K562 (cell line): ENCODE measurements around the gene NABP1. TPM values are rescaled to one million over a fixed set of nuclear protein-coding genes. Genes with fewer than 3 reads are reported as not detected.

ENCODE experiments used
- ATAC-seq: fragments of 200-7000 bp; cut with Tn5 transposase; 3 replicates; pipeline ENCODE4 v1.9.1; 2020; ENCODE audit warnings: moderate library complexity
- BruUV-seq: library from RNA; stranded (reverse); fragments of 400-500 nt; replicated peaks from 2 replicates; lab custom pipeline; 2021; lab: Mats Ljungman, UMichigan
- CTCF ChIA-PET: fragments of 300-600 bp; formaldehyde crosslinking; extraction: SDS; loops from one replicate; lab custom pipeline; 2021; ENCODE audit warnings: low intra/inter-chr PET ratio; lab: Yijun Ruan, JAX
- POLR2A ChIA-PET: fragments of 300-600, 350-650 bp; sonication (Branson Sonifier 250); formaldehyde crosslinking; extraction: SDS; loops from one replicate; lab custom pipeline; 2021; ENCODE audit warnings: antibody characterized with exemption, inconsistent platforms; lab: Yijun Ruan, JAX
- DNase-seq, 4 experiments: peaks; one replicate each; pipeline versions ENCODE4 v3.0.0 to v3.0.0-alpha.2; 2011 to 2018; ENCODE audit warnings: low spot score in 3 of 4, mixed read lengths in 3 of 4; ENCODE audit errors: extremely low read depth in 1 of 4
- FAIRE-seq: peaks from 2 replicates; lab custom pipeline; 2011; peaks lifted over from hg19 to GRCh38; lab: Jason Lieb, UNC
- H2AFZ ChIP-seq: 2 replicates; pipeline ENCODE4 v1.6.0; 2011; ENCODE audit warnings: low read depth, low read length, control low read depth, inconsistent platforms
- H3K27ac ChIP-seq: fragments of 200-600 bp; 3 replicates; pipeline ENCODE4 v1.8.0; 2011; ENCODE audit warnings: low read depth, mild to moderate bottlenecking, control low read depth, inconsistent platforms, low read length, moderate library complexity, mixed read lengths; ENCODE audit errors: extremely low read depth
- H3K27me3 ChIP-seq, 2 experiments: fragments of 300-600 bp in 1 of 2; 2 replicates in 1 of 2; 3 replicates in 1 of 2; pipeline versions ENCODE4 v1.6.0 to v1.8.0; 2011; ENCODE audit warnings: inconsistent platforms in 2 of 2, low read length in 2 of 2, mild to moderate bottlenecking in 1 of 2, mixed read lengths in 1 of 2, moderate library complexity in 1 of 2; ENCODE audit not compliant: control insufficient read depth in 2 of 2, insufficient read depth in 2 of 2
- H3K36me3 ChIP-seq: fragments of 300-600 bp; 3 replicates; pipeline ENCODE4 v1.8.0; 2011; ENCODE audit warnings: mild to moderate bottlenecking, low read length, inconsistent platforms; ENCODE audit not compliant: control insufficient read depth, insufficient read depth
- H3K4me1 ChIP-seq, 2 experiments: fragments of 200-600 bp in 1 of 2; replicated peaks in 1 of 2; 2 replicates in 1 of 2; 3 replicates in 1 of 2; pipeline versions ENCODE4 v1.5.1 to v1.8.0; 2011; ENCODE audit warnings: inconsistent platforms in 2 of 2, low read length in 2 of 2, mild to moderate bottlenecking in 1 of 2, mixed read lengths in 1 of 2, moderate library complexity in 1 of 2; ENCODE audit not compliant: control insufficient read depth in 2 of 2, insufficient read depth in 2 of 2
- H3K4me2 ChIP-seq: 2 replicates; pipeline ENCODE4 v1.6.1; 2011; ENCODE audit warnings: low read length, control low read depth, inconsistent platforms, mixed read lengths; ENCODE audit not compliant: insufficient read depth
- H3K4me3 ChIP-seq: fragments of 200-600 bp; sonication (generic), shearing (Covaris generic); 2 replicates; pipeline ENCODE4 v1.5.1; 2016; ENCODE audit warnings: control low read depth, inconsistent platforms
- H3K79me2 ChIP-seq: fragments of 200-600 bp; 3 replicates; pipeline ENCODE4 v1.8.0; 2011; ENCODE audit warnings: low read length, inconsistent platforms; ENCODE audit not compliant: control insufficient read depth, insufficient read depth
- H3K9ac ChIP-seq, 2 experiments: 2 replicates each; pipeline versions ENCODE4 v1.6.0 to v1.6.1; 2011; ENCODE audit warnings: low read depth in 2 of 2, low read length in 2 of 2, control low read depth in 1 of 2, inconsistent platforms in 1 of 2, mild to moderate bottlenecking in 1 of 2, mixed read lengths in 1 of 2; ENCODE audit not compliant: insufficient read depth in 1 of 2
- H3K9me1 ChIP-seq: one replicate; pipeline ENCODE4 v1.6.0; 2011; ENCODE audit warnings: inconsistent platforms, mild to moderate bottlenecking, low read length, moderate library complexity; ENCODE audit not compliant: control insufficient read depth, insufficient read depth
- H3K9me3 ChIP-seq: replicated peaks from 2 replicates; pipeline ENCODE4 v1.5.1; 2011; ENCODE audit warnings: low read depth, low read length, inconsistent platforms; ENCODE audit not compliant: control insufficient read depth, insufficient read depth
- H4K20me1 ChIP-seq: replicated peaks from 2 replicates; pipeline ENCODE4 v1.6.1; 2011; ENCODE audit warnings: low read length, inconsistent platforms, mixed read lengths; ENCODE audit not compliant: control insufficient read depth, insufficient read depth
- EGR1 ChIP-seq: fragments of 450-650 bp; conservative IDR thresholded peaks from 2 replicates; pipeline ENCODE4 v1.6.1; 2017; ENCODE audit warnings: mild to moderate bottlenecking
- ETV1 ChIP-seq: fragments of 450-650 bp; conservative IDR thresholded peaks from 2 replicates; pipeline ENCODE4 v1.6.1; 2016; ENCODE audit warnings: missing genetic modification characterization, control low read depth, low read depth, missing compliant biosample characterization
- FOXJ3 ChIP-seq: sonication (generic); formaldehyde crosslinking; IDR thresholded peaks from 2 replicates; pipeline ENCODE4 v1.4.0; 2020; ENCODE audit warnings: mild to moderate bottlenecking, missing genetic modification reagents
- KAT8 ChIP-seq: fragments of 450-650 bp; IDR thresholded peaks from 2 replicates; pipeline ENCODE4 v1.6.1; 2016; ENCODE audit warnings: low read depth, mild to moderate bottlenecking
- NBN ChIP-seq: fragments of 450-650 bp; IDR thresholded peaks from 2 replicates; pipeline ENCODE4 v1.6.1; 2016; ENCODE audit warnings: low read depth, mild to moderate bottlenecking
- POLR2H ChIP-seq: IDR thresholded peaks from 2 replicates; pipeline ENCODE4 v1.6.1; 2016; ENCODE audit warnings: missing genetic modification characterization, low read depth, mild to moderate bottlenecking, control low read depth, missing compliant biosample characterization, moderate library complexity
- ZC3H8 ChIP-seq: fragments of 450-650 bp; IDR thresholded peaks from 2 replicates; pipeline ENCODE4 v1.6.1; 2017
- ZNF24 ChIP-seq: fragments of 450-650 bp; IDR thresholded peaks from 2 replicates; pipeline ENCODE4 v1.6.1; 2016
- ZNF347 ChIP-seq: fragments of 450-650 bp; formaldehyde crosslinking; IDR thresholded peaks from 2 replicates; pipeline ENCODE4 v1.4.0; 2020; ENCODE audit warnings: low read depth, mild to moderate bottlenecking, moderate library complexity
- ZNF57 ChIP-seq: fragments of 450-650 bp; formaldehyde crosslinking; IDR thresholded peaks from 2 replicates; pipeline ENCODE4 v1.4.0; 2020; ENCODE audit warnings: mild to moderate bottlenecking, moderate library complexity
- WGBS: fragments of 100-300 bp; shearing (Covaris generic); methylation state at CpG from one replicate; pipeline ENCODE4 v1.1.6; 2016; ENCODE audit warnings: low coverage, mixed read lengths; ENCODE audit not compliant: insufficient coverage; ENCODE audit errors: missing lambda C conversion rate; 5-methylcytosine and 5-hydroxymethylcytosine counted together
- in situ Hi-C: fragments of 300-500 bp; cut with MboI; formaldehyde crosslinking; loops from 4 replicates; pipeline ENCODE4 v1.15.0; 2018; ENCODE audit warnings: inconsistent platforms, mixed read lengths
- intact Hi-C: fragments of 100-400 bp; cut with micrococcal nuclease; formaldehyde crosslinking; loops from 2 replicates; pipeline ENCODE4 v1.14.2; 2022
- polyA plus RNA-seq, 8 experiments: library from polyadenylated mRNA; depleted of rRNA in 4 of 8; stranded (reverse) in 5 of 8; unstranded in 3 of 8; fragments of >200 nt; fragmentation: Nextera tagmentation in 2 of 8; fragmentation: Illumina TruSeq in 1 of 8; extraction: Ambion mirVana in 2 of 8; extraction: Trizol in 1 of 8; gene quantifications; 2 replicates each; pipeline versions ENCODE4 v1.2.1 to v1.2.3, GENCODE V29; 2011 to 2014; ENCODE audit warnings: inconsistent platforms in 1 of 8, missing spikeins in 1 of 8
- total RNA-seq, 7 experiments: library from RNA; depleted of rRNA in 6 of 7; stranded (reverse); fragments of >200 nt in 6 of 7; fragmentation: Illumina TruSeq in 2 of 7; extraction: Trizol in 2 of 7; gene quantifications; 2 replicates each; pipeline versions ENCODE4 v1.2.1 to v1.2.3, GENCODE V29; 2011 to 2021; ENCODE audit warnings: low replicate concordance in 1 of 7
- TF ChIP-seq, protein P1 (sequence below): sonication (generic); formaldehyde crosslinking; IDR thresholded peaks from 2 replicates; pipeline ENCODE4 v1.8.1; 2023; ENCODE audit warnings: missing genetic modification reagents, mild to moderate bottlenecking, borderline replicate concordance

NABP1 gene
- total and polyA plus RNA-seq, 9 of the 15 experiments (the other 6 are each of a cell fraction or from before 2014, with no cell fraction given): 12.8 to 44.0 (median 20.2) TPM

DNA sequence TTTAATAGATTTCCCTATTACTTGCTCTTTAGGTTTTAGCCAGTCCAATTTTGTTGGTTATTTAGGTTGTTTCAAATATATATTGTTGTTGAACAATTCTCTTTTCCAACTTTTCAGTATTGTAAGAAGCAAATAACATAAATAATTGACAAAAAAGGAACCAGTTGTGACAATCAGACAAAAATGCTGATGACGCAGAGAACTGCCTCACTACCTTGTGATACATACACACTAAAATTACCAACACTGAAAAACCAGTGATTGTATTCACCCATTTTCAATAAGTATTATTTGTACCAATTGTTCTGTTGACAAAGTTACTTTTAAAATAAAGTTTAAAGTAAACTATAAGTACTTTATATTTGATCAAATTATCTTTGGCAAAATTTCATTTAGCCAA, 43.1 kb upstream of the NABP1 start:
- intact Hi-C loops: loop anchor here (5.0 kb wide), 1 partner anchor 37 kb away; no protein-coding TSS in a partner anchor
- peak overlapping the region; percentile 3; the same call in 1 of the 2 replicates for H3K4me2 ChIP-seq

DNA sequence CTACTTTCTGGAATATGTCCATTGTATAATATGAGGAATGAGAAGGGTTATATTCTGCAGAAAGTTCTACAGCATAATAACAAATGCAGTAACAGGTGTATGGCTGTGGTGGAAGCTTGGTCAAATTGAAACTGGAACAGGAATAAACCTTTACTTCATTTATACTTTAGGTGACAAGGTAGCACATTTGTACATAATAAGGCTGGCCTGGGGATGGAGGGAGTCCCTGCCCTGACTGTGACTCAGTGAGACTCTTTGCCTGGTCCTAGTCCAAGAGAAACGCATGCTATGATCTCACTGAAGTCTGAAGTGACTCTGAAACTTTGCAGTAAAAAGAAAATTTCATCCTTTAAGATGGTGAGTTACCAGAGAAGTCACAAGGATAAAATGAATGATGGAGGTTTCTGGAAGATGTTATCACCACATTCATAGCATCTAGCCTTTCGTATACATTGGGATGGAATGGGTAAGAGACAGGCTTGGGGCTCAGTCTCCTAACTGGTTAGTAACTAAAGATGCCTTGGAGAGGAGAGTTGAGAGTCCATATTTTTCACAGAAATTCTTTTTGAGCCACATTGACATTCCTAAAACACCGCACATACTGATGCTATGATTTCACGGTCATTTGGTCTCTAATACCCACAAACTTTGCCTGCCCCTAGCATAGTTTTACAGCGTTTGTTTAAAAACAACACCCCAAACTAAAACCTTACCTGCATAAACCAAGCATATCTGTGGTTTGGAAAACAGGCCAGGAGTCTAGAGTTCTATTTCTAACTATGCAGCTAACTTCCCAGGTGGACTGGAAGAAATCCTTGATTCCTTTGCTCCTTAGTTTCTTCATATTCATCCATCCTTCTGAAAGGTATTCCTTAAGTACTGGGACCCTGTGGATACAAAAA, 42.4 kb upstream of the NABP1 start:
- CTCF ChIA-PET: no interaction called here
- in situ Hi-C loops (loop anchor here (5.0 kb wide), 1 partner anchor 68 kb away; no protein-coding TSS in a partner anchor), intact Hi-C loops (loop anchor here (2.0 to 5.0 kb wide), 2 partner anchors 38 to 41 kb away; no protein-coding TSS in a partner anchor)
- H4K20me1 ChIP-seq: no peaks in the 10 kb centered on the region
- no peak for ATAC-seq
- DNase-seq: no peak
- H3K9ac ChIP-seq: peak overlapping the region in 1 of 2 experiments; percentile 71; a peak in 2 of 4 replicates
- no peaks in the 10 kb centered on the region for H3K27me3 ChIP-seq
- H3K79me2 ChIP-seq: 0 out of 3 replicates have a peak, but pooled peaks cover 3% of the 10 kb centered on the region
- H3K36me3 ChIP-seq: no peaks in the 10 kb centered on the region
- peak overlapping the region; percentile 10; the same call in 1 of the 3 replicates for H3K27ac ChIP-seq
- H3K9me3 ChIP-seq: no peaks in the 10 kb centered on the region
- peaks cover 0 to 32% of the 10 kb centered on the region in 2 experiments; a peak in 4 of 5 replicates for H3K4me1 ChIP-seq
- no peaks in the 10 kb centered on the region for H3K9me1 ChIP-seq
- 56% methylated on average over 4 of the region's 5 CpGs for WGBS
- FAIRE-seq: no peak
- H3K4me2 ChIP-seq: peak overlapping the region; percentile 35
- BruUV-seq: no TSS peak
- POLR2A ChIA-PET: no interaction called here
- H3K4me3 ChIP-seq: no peak overlapping the region
- H2AFZ ChIP-seq: peak overlapping the region; percentile 82
- no peak for TF ChIP-seq POLR2H (tag)
- no peak for TF ChIP-seq ZNF57 (CRISPR knock-in tag)
- TF ChIP-seq ETV1 (tag): no peak
- TF ChIP-seq ZNF24: 0 out of 2 replicates have a peak, but pooled peaks have one; percentile 31
- no peak for TF ChIP-seq EGR1
- TF ChIP-seq, protein P1, sequence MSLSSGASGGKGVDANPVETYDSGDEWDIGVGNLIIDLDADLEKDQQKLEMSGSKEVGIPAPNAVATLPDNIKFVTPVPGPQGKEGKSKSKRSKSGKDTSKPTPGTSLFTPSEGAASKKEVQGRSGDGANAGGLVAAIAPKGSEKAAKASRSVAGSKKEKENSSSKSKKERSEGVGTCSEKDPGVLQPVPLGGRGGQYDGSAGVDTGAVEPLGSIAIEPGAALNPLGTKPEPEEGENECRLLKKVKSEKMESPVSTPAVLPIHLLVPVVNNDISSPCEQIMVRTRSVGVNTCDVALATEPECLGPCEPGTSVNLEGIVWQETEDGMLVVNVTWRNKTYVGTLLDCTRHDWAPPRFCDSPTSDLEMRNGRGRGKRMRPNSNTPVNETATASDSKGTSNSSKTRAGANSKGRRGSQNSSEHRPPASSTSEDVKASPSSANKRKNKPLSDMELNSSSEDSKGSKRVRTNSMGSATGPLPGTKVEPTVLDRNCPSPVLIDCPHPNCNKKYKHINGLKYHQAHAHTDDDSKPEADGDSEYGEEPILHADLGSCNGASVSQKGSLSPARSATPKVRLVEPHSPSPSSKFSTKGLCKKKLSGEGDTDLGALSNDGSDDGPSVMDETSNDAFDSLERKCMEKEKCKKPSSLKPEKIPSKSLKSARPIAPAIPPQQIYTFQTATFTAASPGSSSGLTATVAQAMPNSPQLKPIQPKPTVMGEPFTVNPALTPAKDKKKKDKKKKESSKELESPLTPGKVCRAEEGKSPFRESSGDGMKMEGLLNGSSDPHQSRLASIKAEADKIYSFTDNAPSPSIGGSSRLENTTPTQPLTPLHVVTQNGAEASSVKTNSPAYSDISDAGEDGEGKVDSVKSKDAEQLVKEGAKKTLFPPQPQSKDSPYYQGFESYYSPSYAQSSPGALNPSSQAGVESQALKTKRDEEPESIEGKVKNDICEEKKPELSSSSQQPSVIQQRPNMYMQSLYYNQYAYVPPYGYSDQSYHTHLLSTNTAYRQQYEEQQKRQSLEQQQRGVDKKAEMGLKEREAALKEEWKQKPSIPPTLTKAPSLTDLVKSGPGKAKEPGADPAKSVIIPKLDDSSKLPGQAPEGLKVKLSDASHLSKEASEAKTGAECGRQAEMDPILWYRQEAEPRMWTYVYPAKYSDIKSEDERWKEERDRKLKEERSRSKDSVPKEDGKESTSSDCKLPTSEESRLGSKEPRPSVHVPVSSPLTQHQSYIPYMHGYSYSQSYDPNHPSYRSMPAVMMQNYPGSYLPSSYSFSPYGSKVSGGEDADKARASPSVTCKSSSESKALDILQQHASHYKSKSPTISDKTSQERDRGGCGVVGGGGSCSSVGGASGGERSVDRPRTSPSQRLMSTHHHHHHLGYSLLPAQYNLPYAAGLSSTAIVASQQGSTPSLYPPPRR: no peak
- TF ChIP-seq FOXJ3 (CRISPR knock-in tag): no peak

More for the DNA sequence above, 43.1 kb upstream of the NABP1 start:
- no peaks in the 10 kb centered on the region for H3K9me3 ChIP-seq
- TF ChIP-seq KAT8 (no peak), ZNF347 (no peak), ZC3H8 (no peak), NBN (no peak)
- WGBS: 80% methylated on average over 1 of the region's 1 CpG
- H3K4me1 ChIP-seq: peaks cover 0 to 34% of the 10 kb centered on the region in 2 experiments
- no peak overlapping the region for H3K9ac ChIP-seq
- H3K9me1 ChIP-seq: no peaks in the 10 kb centered on the region
- no peak overlapping the region for H3K27ac ChIP-seq
- POLR2A ChIA-PET: no interaction called here
- CTCF ChIA-PET: no interaction called here
- in situ Hi-C loops: loop anchor here (5.0 kb wide), 1 partner anchor 67 kb away; no protein-coding TSS in a partner anchor
- ATAC-seq (no peak), DNase-seq (no peak), FAIRE-seq (no peak)
- H3K4me3 ChIP-seq: no peak overlapping the region
- no peak overlapping the region for H2AFZ ChIP-seq
- BruUV-seq: no TSS peak
- H3K27me3 ChIP-seq: no peaks in the 10 kb centered on the region
- H3K79me2 ChIP-seq: 0 out of 3 replicates have a peak, but pooled peaks cover 3% of the 10 kb centered on the region
- H4K20me1 ChIP-seq: no peaks in the 10 kb centered on the region
- H3K36me3 ChIP-seq: no peaks in the 10 kb centered on the region
